Stimulated activated CD4-positive, alpha-beta T cell treated with anti-CD3 and anti-CD28 coated beads, Interleukin-4, amount 100 ng/mL, for 48 hours (primary cell): ENCODE results near the gene HES6.

Experiments used
- DNase-seq, 2 donors: peaks; one replicate each; pipeline ENCODE4 v3.0.0-alpha.2; 2020; ENCODE audit warnings: low read depth in 2 of 2

The HES6 gene

GRCh38 chr2:238202326-238203093, 37.3 kb downstream of the HES6 start:
- no peak for DNase-seq

- DNase-seq, result no peak
Measured at GRCh38 chr2:238190445-238190844, 49.4 kb downstream of the HES6 start.
